ENCODE results near the gene NTNG1.

NTNG1 gene

DNA sequence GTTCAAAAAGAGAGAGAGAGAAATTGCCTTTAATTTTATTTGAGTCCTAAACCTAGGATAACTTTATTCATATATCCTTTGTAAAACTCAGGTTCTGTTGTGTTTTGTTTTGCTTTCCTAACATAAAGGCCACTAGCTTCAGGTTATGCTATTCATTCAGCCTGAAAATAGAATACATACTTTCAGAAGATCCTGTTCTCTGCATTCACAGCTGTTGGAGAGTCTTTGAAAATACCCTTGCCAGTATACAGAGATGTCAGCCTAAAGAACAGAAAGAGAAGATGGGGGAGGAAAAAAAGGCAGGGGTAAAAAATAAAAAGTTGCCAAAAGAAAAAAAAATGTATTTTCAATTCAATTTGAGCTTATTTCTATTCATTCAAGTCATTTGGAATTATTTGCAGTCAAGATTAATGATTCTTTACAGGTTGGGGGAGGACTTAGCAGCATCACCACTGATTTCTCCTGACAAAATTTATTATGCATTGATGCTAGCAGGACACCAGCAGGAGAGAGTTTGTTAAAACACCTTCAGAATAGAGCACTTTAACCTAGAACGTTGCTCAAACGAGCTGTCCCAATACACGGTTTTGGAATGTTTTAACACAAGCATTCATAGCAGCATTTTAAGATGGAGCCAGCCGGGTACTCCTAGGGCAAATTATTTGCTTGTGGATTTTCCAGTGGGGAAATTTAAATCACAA, 318.5 kb downstream of the NTNG1 start:
- TF ChIP-seq, protein P1, sequence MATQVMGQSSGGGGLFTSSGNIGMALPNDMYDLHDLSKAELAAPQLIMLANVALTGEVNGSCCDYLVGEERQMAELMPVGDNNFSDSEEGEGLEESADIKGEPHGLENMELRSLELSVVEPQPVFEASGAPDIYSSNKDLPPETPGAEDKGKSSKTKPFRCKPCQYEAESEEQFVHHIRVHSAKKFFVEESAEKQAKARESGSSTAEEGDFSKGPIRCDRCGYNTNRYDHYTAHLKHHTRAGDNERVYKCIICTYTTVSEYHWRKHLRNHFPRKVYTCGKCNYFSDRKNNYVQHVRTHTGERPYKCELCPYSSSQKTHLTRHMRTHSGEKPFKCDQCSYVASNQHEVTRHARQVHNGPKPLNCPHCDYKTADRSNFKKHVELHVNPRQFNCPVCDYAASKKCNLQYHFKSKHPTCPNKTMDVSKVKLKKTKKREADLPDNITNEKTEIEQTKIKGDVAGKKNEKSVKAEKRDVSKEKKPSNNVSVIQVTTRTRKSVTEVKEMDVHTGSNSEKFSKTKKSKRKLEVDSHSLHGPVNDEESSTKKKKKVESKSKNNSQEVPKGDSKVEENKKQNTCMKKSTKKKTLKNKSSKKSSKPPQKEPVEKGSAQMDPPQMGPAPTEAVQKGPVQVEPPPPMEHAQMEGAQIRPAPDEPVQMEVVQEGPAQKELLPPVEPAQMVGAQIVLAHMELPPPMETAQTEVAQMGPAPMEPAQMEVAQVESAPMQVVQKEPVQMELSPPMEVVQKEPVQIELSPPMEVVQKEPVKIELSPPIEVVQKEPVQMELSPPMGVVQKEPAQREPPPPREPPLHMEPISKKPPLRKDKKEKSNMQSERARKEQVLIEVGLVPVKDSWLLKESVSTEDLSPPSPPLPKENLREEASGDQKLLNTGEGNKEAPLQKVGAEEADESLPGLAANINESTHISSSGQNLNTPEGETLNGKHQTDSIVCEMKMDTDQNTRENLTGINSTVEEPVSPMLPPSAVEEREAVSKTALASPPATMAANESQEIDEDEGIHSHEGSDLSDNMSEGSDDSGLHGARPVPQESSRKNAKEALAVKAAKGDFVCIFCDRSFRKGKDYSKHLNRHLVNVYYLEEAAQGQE (IDR thresholded peaks at IDR 0.05; ENCODE audit: insufficient read depth in 1 of 2, low read depth in 2 of 2, low read length in 2 of 2) = no peak
- TF ChIP-seq SIN3A (IDR thresholded peaks at IDR 0.05; ENCODE audit: borderline replicate concordance, insufficient read depth, low read length) (no peak), FOXP2 (optimal IDR thresholded peaks at IDR 0.05; ENCODE audit: borderline replicate concordance, extremely low read depth, extremely low read length, insufficient read depth) (no peak), POLR2AphosphoS5 (IDR thresholded peaks at IDR 0.05; ENCODE audit: low read depth, low read length) (no peak), TAF1 (IDR thresholded peaks at IDR 0.05; ENCODE audit: borderline replicate concordance, insufficient read depth, low read length) (no peak)

DNA sequence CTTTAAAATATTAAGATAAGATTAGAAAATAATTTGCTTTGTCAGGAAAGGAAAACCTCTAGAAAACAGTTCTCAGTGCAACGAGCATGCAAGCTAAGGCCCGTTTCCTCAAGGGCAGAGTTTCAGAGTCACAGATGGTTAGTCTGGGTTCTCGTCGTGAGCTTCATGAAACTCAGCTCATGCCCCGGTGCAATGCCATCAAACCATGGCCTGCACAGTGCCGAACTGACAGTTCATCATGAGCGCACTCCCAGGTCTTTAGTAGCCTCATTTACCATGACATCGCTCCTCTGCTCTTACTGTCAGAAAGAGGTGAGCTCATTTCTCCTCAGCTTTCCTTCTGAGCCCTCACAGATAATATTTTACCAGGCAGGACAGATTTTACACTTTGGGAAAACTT, 319.2 kb downstream of the NTNG1 start:
- no peak for TF ChIP-seq POLR2AphosphoS5 (IDR thresholded peaks at IDR 0.05; ENCODE audit: low read depth, low read length)
- no peak for TF ChIP-seq SIN3A (IDR thresholded peaks at IDR 0.05; ENCODE audit: borderline replicate concordance, insufficient read depth, low read length)
- TF ChIP-seq FOXP2 (optimal IDR thresholded peaks at IDR 0.05; ENCODE audit: borderline replicate concordance, extremely low read depth, extremely low read length, insufficient read depth) = no peak
- TF ChIP-seq, protein P1 (IDR thresholded peaks at IDR 0.05; ENCODE audit: insufficient read depth in 1 of 2, low read depth in 2 of 2, low read length in 2 of 2) = no peak
- TF ChIP-seq TAF1 (IDR thresholded peaks at IDR 0.05; ENCODE audit: borderline replicate concordance, insufficient read depth, low read length) = no peak

DNA sequence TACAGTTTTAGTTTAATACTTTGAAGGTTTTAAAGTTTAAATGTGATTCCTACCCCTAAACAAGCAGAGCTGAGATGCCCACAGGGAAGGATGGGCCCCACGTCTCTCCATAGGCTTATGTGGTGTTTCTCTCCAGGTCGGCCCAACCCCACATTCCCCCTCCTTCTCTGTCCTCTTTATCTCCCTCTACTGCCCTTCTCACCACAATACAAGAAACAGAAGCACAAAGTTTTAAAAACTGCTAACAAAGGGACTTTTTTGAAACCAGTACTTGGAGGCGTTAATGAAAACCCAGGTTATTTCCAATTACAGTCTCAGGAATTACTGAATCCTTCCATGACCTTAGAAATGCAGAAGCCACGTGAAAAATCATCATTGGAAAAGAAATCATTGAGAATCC, 324.0 kb downstream of the NTNG1 start:
- TF ChIP-seq TAF1 (IDR thresholded peaks at IDR 0.05; ENCODE audit: borderline replicate concordance, insufficient read depth, low read length) (no peak), SIN3A (IDR thresholded peaks at IDR 0.05; ENCODE audit: borderline replicate concordance, insufficient read depth, low read length) (no peak), FOXP2 (optimal IDR thresholded peaks at IDR 0.05; ENCODE audit: borderline replicate concordance, extremely low read depth, extremely low read length, insufficient read depth) (no peak), POLR2AphosphoS5 (IDR thresholded peaks at IDR 0.05; ENCODE audit: low read depth, low read length) (no peak)
- TF ChIP-seq, protein P1 (IDR thresholded peaks at IDR 0.05; ENCODE audit: insufficient read depth in 1 of 2, low read depth in 2 of 2, low read length in 2 of 2) = no peak

DNA sequence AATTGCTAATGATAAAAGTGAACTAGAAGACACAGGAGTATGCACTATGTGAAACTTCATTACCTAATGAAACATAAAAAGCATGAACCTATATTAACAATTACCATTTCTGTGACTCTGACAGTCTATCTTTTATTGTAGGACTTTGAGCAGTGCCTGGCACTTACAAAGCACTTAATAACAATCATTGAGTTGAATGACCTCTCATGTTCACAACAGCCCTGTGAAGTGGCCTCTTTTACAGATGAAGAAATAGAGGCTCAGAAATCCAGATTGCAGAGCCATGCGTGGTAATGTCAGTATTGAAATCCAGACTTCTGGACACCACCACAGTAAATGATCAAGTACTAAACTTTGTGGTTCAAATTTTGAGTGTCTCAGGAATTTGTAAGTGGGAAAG, 326.4 kb downstream of the NTNG1 start:
- TF ChIP-seq, protein P1 (IDR thresholded peaks at IDR 0.05; ENCODE audit: insufficient read depth in 1 of 2, low read depth in 2 of 2, low read length in 2 of 2) = no peak
- TF ChIP-seq SIN3A (IDR thresholded peaks at IDR 0.05; ENCODE audit: borderline replicate concordance, insufficient read depth, low read length) = no peak
- no peak for TF ChIP-seq FOXP2 (optimal IDR thresholded peaks at IDR 0.05; ENCODE audit: borderline replicate concordance, extremely low read depth, extremely low read length, insufficient read depth)
- no peak for TF ChIP-seq POLR2AphosphoS5 (IDR thresholded peaks at IDR 0.05; ENCODE audit: low read depth, low read length)
- TF ChIP-seq TAF1 (IDR thresholded peaks at IDR 0.05; ENCODE audit: borderline replicate concordance, insufficient read depth, low read length) = no peak
